ENCODE results near the gene SPA17. TPM values are rescaled to one million over a fixed set of nuclear protein-coding genes. Genes with fewer than 3 reads are reported as not detected.
A peak's percentile ranks its signal among the peaks of the same experiment; 100 is the strongest.

Gene SPA17
- total RNA-seq, 2 donors from 2014 or later, result 8.4 to 10.7 TPM

DNA sequence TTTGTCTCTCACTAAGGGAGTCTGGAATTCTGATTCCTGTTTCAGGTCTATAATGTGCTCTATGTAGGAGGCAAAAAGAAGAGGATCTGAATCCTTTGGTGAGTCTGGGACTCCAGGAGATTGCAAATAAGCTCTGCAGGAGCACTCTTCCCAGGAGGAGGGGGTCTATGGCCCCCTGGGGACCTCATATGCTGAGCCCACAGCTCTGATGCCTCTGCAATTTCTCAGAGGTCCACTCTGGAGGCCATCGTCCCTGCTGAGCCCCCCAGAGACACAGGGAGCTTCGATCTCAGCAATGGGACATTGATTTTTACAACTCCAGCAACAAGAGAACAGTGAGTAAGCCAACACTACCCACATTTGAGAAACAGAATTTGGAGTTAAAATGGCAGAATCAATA lies 45.8 kb downstream of the SPA17 start:
- Histone ChIP-seq H3K9ac (ENCODE audit: low read depth in 2 of 2, low read length in 2 of 2) (no peak overlapping the region), H3K4me3 (no peak overlapping the region), H3K27me3 (peaks cover 24% of the 10 kb centered on the region), H3K9me3 (no peaks in the 10 kb centered on the region), H3K36me3 (no peaks in the 10 kb centered on the region), H3K27ac (no peak overlapping the region), H3K4me1 (peaks cover 8% of the 10 kb centered on the region)
- TF ChIP-seq, protein P1, sequence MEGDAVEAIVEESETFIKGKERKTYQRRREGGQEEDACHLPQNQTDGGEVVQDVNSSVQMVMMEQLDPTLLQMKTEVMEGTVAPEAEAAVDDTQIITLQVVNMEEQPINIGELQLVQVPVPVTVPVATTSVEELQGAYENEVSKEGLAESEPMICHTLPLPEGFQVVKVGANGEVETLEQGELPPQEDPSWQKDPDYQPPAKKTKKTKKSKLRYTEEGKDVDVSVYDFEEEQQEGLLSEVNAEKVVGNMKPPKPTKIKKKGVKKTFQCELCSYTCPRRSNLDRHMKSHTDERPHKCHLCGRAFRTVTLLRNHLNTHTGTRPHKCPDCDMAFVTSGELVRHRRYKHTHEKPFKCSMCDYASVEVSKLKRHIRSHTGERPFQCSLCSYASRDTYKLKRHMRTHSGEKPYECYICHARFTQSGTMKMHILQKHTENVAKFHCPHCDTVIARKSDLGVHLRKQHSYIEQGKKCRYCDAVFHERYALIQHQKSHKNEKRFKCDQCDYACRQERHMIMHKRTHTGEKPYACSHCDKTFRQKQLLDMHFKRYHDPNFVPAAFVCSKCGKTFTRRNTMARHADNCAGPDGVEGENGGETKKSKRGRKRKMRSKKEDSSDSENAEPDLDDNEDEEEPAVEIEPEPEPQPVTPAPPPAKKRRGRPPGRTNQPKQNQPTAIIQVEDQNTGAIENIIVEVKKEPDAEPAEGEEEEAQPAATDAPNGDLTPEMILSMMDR (IDR thresholded peaks at IDR 0.05), result no peak
- no peak for DNase-seq
- intact Hi-C loops (cut with DNase I), result no loop called here

DNA sequence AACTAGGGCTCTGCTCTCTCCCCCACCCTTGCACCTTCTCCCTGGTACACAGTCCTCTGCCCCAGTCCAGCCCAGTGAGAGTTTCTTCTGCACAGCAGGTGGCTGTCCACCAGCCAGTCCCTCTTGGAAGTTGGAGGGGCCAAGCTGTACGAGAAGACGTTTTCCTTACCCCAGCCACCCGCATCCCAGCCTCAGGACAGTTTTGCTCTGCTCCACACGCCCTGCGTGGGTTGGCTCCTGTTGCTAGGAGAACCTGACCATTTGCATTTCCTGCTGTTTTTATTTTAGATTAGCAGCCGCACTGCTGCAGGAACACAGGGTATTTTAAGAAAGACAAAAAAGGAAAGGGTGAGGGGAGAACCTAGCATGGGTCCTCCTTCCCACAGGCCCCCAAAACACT lies 48.5 kb downstream of the SPA17 start:
- Histone ChIP-seq H3K36me3 (no peaks in the 10 kb centered on the region), H3K4me1 (peaks cover 13% of the 10 kb centered on the region), H3K9ac (ENCODE audit: low read depth in 2 of 2, low read length in 2 of 2) (no peak overlapping the region), H3K27me3 (peaks cover 24% of the 10 kb centered on the region), H3K9me3 (no peaks in the 10 kb centered on the region), H3K27ac (no peak overlapping the region), H3K4me3 (no peak overlapping the region)
- TF ChIP-seq, protein P1 (IDR thresholded peaks at IDR 0.05), result no peak
- DNase-seq, result no peak
- intact Hi-C loops (cut with DNase I), result no loop called here

DNA sequence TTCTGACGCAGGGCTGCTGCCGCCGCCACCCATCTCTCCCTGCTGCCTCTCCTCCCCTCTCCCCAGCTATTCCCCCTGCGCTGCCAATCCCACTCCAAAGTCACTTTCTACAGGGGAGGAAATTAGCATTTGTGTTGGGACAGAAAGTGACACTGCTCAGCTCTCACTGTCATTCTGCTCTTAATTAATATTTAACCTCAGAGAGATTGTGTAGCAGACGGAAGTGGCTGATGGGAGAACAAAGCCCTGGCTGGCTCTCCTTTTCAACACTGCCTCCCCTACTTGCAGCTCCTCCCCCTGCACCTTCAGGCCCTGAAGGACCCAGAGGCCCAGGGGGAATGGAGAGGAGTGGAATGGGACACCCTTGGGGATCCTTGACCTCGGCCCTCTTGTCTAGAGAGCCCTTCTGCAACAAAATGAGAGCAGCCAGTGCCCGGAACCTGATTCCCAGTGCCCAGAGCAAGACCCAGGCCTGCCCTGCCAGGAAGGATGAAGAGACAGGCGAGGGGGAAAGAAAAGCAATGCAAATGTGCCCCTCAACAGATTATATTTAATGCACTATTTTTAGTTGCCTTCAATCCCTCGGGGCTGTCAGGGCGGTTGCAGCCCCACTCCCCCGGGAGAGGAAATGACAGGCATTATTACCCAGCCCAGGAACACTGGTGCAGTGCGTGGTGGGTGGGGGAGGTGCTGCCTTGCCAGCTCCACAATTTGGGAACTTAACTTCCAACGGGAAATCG lies 51.4 kb downstream of the SPA17 start:
- H3K4me1 ChIP-seq, result peaks cover 5% of the 10 kb centered on the region
- TF ChIP-seq, protein P1 (IDR thresholded peaks at IDR 0.05), result no peak
- H3K27ac ChIP-seq, result peak overlapping the region; percentile 38
- H3K9me3 ChIP-seq, result no peaks in the 10 kb centered on the region
- H3K27me3 ChIP-seq, result no peaks in the 10 kb centered on the region
- DNase-seq, result peak; percentile 58
- H3K36me3 ChIP-seq, result no peaks in the 10 kb centered on the region
- H3K9ac ChIP-seq (ENCODE audit: low read depth in 2 of 2, low read length in 2 of 2), result peak overlapping the region in 1 of 2 donors; percentile 1
- H3K4me3 ChIP-seq, result no peak overlapping the region
- intact Hi-C loops (cut with DNase I), result no loop called here

DNA sequence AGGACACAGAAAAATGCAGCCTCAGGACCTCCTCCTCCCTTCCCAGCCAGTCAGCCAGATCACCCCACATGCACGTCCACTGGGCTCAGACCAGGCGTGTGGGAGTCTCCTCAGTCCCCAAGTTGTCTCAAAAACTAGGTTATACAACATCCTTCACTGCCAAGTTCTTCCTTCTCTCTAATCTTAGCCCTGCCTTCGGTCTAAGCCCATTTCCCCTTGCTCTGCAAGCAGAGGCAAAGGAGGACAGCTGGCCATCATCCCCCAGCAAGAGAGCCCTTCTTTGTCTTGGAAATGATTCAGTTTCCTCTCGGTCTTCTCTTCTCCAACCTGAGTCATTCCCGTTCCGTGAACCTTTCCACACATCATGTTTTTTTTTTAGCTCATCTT lies 52.0 kb downstream of the SPA17 start:
- Histone ChIP-seq H3K27ac (no peak overlapping the region), H3K4me3 (no peak overlapping the region), H3K9ac (ENCODE audit: low read depth in 2 of 2, low read length in 2 of 2) (no peak overlapping the region), H3K4me1 (peaks cover 5% of the 10 kb centered on the region), H3K36me3 (no peaks in the 10 kb centered on the region), H3K9me3 (no peaks in the 10 kb centered on the region), H3K27me3 (no peaks in the 10 kb centered on the region)
- TF ChIP-seq, protein P1 (IDR thresholded peaks at IDR 0.05), result no peak
- intact Hi-C loops (cut with DNase I), result no loop called here
- DNase-seq, result no peak

DNA sequence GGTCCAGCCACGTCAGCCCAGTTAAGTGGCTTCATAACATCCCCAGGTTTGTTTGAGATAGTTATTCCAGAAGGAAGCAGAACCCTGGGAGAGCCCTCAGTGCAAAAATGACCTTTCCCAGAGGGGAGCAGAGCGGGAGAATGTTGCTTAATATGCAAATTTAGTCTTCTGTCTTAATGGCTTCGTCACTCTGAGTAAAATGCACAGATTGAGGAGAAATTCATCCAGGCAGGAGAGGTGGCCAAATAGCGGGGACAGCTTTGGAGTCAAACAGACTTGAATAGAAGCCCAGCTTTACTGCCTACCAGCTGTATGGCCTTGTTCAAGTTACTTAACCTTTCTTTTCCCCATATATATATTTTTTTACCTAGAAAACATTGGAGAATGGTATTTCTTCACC lies 53.8 kb downstream of the SPA17 start:
- no peak overlapping the region for H3K9ac ChIP-seq (ENCODE audit: low read depth in 2 of 2, low read length in 2 of 2)
- intact Hi-C loops (cut with DNase I), result no loop called here
- DNase-seq, result no peak

More for the DNA sequence above, 53.8 kb downstream of the SPA17 start:
- no peaks in the 10 kb centered on the region for H3K36me3 ChIP-seq
- no peak overlapping the region for H3K4me3 ChIP-seq
- H3K27ac ChIP-seq, result no peak overlapping the region
- H3K27me3 ChIP-seq, result no peaks in the 10 kb centered on the region
- TF ChIP-seq, protein P1 (IDR thresholded peaks at IDR 0.05), result no peak
- H3K9me3 ChIP-seq, result no peaks in the 10 kb centered on the region
- peaks cover 5% of the 10 kb centered on the region for H3K4me1 ChIP-seq

Measured in colonic mucosa (tissue), 4 donors.